Activated CD8-positive, alpha-beta memory T cell treated with anti-CD3 and anti-CD28 coated beads, Interleukin-2, amount 50 U/mL, for 1 hour (primary cell): ENCODE results near the gene RTN4R.
"Not testable (repeated sequence)": the region's sequence is repeated elsewhere in the genome, so short reads cannot be mapped to it uniquely, and the experiment has no call there.

Experiments
- DNase-seq: peaks from one replicate; pipeline ENCODE4 v3.0.0-alpha.2; 2020; ENCODE audit errors: extremely low read depth

Gene RTN4R

DNA sequence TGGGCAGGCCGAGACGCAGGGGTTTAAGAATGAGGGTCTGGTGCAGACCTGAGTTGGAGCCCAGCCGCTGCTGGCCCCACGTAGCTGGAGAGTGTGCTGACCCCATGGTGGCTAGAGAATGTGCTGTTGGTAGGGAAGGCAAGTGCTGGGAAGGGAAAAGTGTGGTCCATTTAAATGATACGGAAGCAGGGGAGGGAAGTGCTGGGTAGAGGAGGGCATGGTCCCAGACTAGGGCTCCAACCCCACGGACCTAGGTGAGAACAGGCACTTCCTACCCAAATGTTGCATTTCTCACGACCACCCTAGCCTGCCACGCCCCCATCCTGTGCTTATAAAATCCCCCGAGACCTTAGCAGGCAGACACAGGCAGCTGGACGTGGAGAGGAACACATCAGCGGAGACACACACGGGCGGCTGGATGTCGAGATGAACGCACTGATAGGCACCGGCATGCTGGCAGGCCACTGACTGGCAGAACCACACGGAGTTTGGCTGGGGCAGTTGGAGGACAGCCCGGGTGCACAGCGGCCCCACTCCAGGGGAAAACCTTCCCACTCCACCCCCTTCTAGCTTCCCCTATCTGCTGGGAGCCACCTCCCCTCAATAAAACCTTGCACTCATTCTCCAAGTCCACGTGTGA, 18.8 kb upstream of the RTN4R start:
- not testable (repeated sequence) for DNase-seq

DNA sequence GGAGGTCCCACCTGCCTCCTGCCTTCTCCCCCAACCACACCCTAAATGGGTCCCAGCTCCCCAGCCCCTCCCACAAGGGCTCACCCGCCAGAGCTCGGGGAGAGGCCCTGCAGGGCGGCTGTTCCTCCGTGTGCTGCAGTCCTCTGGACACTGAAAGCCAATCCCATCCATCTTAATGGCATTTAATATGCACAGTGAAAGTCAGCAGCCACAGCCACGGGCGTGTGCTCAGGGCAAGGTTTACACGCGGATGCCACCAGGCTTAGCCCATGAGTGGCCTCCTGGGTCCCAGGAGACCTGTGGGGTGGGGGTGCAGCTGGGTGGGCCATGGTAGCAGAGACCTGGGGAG, 18.2 kb upstream of the RTN4R start:
- DNase-seq: not testable (repeated sequence)

DNA sequence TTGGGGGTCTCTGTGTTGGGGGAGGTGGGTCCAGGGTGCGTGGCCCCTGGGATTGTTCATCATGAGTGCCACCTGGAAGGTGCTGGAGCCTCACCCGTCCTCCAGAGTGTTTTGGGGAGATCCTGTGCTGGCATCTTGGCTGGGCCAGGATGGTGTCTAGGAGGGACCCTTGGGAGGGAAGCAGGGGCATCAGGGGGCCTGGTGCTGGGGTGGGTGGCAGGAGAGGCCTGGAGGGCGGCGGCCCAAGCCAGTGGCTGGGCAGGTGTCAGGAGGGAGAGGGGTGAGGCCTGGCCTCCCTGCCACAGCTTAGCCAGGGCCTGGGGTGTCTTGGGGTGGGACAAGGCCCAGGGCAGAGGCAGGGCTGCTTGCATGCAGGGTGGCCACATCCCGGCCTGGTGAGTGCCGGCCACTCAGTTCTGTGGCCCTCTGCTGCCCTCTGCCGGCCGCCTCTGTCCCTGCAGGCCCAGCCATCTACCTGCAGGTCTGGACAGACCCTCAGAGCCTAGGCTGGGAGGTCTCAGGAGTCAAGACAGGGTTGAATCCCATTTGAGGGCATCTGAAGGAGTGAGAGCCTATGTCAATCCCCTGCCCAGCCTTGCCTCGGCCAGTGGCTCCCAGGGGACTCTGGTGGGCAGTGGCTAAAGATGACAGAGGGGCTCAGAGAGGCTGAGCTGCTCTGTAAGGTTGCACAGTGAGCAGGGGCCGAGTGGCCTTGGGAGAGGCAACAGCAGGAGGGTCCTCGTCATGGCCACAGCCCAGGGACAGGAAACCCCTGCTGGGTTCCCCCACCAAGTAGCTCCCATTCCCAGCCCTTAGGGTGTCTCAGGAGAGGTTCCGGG, 17.6 kb upstream of the RTN4R start:
- DNase-seq: not testable (repeated sequence)

DNA sequence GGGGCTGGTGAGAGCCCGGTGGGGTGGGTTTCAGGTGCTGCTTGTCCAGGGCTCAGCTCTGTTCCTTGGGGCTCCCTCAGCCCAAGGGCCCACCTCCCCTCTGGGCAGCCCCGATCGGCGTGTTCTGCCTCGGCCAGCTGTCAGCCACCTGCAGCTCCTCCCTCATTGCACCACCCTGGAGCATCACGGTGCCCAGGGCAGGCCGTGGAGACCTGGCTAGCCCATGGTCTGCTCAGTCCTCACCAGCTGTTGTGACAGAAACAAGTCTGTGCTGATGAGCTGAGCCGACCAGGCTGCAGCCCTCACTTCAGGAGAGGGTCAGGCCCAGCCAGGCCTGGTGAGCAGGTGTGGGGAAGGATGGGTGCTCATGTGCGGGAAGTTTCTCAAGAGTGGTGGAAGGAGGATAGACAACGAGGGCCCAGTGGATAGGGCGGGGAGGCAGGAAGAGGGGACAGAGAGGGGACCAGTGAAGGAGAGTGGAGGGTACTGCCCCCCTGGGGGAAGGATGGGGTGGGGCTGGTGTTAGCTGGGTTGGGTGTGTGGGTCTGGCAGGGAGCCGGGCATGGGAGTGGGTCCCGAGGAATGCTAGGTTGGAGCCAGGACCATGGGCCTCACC, 16.5 kb upstream of the RTN4R start:
- no peak for DNase-seq

DNA sequence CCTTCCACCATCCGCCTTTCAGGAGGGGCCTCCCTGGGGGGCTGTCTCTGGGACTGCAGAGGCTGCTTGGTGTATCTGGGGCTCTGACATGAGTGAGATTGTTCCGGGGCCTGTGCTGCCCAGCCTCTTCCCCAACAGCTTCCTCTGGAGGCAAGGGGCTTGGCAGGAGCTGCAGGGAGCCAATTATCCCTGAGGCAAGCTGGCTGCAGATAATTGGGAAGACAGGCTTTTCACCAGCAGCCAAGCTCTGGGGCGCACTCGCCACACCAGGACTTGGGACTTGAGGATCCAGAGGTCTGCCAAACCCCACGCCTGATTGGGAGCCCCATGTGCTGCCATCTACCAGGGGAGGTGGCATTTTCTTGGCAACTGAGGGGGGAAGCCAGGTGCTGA, 15.6 kb upstream of the RTN4R start:
- DNase-seq: no peak

DNA sequence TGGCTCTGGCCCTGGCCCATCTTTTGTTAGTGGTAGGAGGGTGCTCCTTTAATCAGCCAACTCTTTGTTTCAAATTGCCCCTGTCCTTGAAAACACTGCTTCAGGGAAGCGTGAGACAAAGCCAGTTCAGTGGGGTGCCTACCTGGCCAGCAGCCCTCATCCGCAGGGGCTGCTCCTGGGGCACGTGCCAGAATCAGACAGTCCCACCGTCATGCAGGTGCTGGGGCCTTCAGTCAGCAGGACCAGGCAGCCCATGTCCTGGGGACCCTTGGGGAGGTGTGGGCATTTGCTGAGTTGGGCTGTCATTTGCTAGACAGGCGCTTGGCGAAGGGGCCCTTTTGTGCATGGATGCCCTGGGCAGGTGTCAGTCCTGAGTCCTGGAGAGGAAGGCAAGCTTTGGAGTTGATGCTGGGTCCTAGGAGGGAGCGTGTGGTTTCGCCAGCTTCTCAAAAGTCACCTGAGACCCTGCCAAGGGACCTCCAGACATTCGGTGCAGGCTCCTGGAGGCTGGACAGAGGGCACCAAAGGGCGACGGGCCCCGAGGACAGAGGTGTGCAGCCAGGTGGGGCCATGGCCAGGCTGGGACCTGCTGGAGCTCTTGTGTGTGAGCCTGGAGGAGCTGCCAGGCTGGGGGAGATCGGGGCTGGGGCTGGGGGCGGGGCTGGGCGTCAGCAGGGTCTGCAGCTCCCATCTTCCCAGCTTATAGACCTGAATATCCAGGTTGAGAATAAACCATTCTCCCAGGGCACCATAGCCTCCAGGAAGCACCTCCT, 15.0 kb upstream of the RTN4R start:
- DNase-seq: no peak

DNA sequence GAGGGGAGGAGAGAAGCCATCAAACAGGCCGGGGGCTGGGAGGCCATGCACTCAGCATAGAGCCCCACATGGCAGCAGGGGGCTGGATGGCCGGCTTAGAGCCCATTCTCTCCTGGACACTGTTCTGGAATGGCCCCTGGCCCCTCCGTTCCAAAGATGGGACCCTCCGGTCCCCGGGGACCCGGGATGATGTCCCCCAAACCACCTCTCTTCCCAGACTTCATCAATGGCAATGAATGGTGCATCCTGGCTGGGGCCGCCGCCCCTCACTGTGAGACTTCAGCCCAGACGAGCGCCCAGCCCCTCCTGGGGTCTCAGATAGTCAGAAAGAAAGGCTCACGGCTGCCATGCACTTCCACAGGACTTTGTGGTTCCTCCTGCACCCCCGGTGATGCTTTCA, 13.8 kb upstream of the RTN4R start:
- DNase-seq: no peak

DNA sequence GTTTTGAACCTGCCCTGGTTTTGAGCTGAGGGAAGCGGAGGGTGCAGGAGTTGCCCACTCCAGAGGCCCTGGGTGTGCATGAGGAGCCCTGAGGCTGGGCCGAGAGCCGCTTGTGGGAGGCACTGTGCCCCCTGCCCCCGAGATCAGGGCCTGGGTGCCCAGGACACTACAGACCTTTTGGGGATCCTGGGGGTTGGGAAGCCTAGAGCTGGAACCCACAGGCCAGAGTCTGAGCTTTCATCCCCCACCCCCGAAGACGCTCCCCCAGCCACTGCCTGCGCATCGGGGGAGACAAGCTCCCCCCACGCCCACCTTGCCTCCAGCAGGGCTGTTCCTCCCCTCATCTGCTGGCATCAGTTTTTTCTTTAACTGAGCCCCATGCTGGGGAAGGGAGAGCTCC, 13.4 kb upstream of the RTN4R start:
- DNase-seq: not testable (repeated sequence)

DNA sequence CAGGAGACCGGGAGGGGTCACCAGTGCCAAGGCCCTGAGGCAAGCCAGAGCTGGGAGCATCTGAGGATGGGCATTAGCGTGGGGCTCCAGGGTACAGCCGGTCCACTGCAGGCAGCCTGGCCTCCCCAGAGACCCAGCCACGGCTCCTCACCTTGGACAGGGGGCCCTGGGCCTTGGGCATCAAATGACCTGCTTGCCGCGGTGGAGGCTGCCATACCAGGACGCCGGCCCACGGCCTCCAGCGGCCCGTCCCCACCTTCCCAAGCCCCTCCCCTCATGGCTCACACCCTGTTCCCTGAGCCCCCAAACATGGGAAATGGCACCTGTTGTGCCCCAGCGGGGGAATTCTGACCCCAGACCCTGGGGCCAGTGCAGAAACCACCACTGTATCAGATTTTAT, 12.7 kb upstream of the RTN4R start:
- DNase-seq: no peak

DNA sequence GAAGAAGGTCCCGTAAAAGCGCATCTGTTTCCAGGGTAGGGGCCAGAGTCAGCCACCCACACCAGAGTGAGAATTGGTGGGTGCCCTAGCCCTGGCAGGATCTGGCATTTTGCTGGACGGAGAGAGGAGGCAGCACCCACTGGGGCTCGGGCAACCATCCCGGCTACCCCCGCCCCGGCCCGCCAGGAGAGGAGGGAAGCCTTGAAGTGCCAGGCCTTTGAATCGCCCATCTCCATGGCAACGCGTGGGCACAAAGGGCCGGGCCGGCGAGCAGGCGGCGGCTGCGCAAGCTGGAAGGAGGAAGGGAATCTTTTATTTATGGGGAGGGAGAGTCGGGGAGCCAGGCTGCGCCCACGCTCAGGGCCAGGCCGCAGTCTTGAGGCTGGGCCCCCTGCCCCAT, 12.0 kb upstream of the RTN4R start:
- DNase-seq: not testable (repeated sequence)

DNA sequence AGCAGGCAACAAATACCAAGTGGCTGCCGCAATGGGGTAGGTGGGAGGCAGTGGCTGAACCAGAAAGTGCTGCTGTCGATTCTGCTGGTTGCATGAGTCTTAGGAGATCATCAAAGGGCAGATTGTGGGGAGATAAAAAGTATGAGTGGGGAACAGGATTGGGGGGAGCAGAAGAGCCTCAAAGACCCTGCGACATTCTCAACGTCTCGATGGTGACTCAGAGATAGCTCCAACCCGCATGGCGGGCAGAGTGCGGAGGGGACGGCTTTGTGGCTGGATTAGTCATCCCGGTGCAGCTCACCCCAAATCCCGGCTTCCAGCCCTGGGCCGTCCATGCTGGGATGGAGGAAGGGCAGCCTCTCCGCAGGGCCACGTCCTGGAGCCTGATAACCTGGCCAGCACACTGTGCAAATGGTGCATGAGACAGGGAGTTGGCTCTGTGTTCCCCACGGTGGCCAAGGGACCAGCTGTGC, 11.6 kb upstream of the RTN4R start:
- no peak for DNase-seq

DNA sequence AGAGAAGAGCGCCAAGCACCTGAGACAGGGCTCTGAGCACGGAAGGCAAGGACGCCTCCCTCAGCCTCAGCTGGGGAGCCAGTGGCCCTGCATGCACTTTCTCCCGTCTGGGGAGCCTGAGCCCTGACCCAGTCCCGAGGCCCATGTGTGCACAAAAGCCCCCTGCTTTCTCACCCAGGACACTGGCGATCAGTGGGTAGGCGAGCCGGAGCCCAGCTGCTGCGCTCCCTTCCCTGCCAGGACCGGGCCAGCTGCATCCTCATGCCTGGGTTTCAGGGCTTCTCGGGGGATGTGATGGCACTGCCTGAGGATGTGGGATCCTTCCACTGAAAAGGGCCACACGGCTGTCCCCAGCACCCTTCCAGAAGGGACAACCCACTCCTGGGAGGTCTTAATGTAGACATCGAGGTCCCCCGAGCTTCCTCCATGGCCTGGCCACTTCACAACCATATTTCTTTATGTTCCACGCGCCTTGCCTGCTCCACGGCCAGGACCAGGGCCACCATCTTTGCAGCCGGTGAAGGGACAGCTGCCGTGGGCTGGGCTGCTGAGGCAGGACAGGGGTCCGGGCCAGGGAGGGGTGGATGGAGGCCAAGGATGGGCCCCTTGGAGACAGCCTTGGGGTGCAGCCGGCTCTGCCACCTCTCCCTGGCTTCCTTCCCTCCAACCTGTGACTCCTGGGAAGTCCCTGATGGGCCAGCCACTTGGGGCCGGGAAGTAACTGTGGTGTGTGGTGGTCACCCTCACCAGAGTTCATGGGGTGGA, 10.8 kb upstream of the RTN4R start:
- not testable (repeated sequence) for DNase-seq

DNA sequence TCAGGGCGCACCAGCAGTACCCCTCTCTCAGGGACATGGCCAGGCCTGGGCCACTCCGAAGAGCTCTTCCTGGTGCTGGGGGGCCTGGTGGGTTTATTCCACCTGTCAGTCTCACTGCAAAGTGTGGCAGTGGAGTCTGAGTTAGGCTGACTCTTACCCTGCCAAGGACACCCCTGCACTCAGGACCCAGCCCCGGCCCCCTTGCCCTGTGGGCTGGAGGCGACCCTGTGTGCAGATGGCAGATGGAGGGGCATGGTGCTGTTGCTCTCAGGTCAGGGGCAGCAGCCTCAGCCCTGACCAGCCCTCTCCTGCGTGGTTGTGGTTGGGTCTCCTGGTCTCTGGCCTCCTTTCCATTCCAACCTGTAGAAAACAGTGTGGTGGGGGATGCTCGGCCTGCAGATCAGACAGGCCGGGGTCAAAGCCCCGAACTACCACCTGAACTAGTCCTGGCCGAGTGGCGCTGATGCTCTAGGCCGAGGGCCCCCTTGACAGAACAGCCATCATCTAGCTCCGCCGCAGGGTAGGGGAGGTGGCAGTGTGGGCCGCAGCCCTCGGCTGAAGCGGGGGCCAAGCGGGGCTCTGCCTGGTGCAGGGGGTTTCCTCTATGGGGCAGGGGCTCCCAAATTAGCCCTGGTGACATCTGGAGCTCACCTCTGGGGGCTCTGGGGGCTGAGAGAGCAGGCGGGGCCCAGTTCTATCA, 10.0 kb upstream of the RTN4R start:
- DNase-seq: not testable (repeated sequence)

DNA sequence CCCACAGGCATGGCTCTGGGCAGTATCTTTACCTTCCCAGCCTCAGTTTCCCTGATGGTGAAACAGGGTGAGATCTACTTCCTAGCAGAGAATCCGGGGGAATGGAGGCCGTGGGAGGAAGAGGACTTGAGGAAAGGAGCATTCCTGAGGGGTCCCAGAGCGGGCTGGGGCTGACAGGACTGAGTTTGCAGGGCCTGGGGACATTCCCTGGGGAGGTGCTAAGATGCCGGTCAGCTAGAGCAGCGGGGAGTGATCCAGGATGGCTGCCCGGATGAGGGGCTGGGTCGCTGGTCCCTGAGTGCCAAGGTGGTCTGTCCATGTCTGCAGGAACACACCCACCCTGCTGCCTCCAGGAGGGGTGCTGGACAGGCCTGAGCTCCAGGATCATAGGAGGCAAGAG, 8.3 kb upstream of the RTN4R start:
- DNase-seq: no peak

DNA sequence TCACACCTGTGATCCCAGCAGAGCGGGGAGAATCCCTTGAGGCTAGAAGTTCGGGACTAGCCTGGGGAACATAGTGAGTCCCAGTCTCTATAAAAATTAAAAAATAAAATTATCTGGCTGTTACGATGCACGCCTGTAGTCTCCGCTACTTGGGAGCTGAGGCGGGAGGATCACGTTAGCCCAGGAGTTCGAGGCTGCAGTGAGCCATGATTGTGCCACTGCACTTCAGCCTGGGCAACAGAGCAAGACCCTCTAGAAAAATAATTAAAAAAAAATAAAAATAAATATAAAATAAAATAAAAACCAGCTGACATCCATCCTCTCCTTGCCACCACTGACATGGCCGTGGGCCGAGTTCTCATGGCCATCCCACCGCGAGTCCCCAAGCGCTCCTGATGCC, 7.7 kb upstream of the RTN4R start:
- DNase-seq: no peak

DNA sequence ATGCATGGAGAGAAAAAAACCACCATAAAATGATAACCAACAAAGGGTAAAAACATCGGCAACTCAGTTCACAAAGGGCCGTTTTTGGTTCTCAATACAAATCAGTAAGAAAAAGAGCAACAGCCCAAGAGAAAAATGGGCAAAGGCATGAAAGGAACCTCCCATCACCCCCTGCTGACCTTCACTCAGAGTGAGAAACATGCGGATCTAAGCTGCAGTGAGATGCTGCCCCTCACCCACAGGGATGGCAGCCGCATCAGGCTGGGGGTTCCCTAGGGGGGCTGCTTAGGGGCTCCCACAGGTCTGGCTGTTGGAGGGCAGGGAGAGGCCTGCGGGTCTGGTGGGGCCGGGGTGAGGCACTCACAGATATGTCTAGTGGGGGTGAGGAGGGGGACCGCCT, 7.2 kb upstream of the RTN4R start:
- not testable (repeated sequence) for DNase-seq

DNA sequence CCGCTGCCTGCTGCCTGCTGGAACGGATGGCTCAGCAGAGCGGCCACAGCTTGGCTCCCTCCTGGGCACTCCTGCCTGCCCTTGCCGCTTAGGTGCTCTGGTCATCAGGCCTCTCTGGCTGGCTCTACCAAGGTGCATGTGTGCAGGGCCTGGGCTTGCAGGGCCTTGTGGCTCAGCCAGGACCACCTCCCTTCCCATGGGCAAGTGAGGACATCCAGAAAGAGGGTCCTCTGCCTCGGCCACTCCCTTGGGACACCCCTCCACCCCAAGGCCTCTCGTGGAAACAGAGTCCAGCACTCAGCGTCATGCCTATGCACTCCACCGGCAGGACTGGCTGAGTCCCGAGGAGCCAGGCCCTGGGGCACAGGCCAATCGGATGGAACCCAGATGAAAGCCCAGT, 6.3 kb upstream of the RTN4R start:
- DNase-seq: not testable (repeated sequence)

DNA sequence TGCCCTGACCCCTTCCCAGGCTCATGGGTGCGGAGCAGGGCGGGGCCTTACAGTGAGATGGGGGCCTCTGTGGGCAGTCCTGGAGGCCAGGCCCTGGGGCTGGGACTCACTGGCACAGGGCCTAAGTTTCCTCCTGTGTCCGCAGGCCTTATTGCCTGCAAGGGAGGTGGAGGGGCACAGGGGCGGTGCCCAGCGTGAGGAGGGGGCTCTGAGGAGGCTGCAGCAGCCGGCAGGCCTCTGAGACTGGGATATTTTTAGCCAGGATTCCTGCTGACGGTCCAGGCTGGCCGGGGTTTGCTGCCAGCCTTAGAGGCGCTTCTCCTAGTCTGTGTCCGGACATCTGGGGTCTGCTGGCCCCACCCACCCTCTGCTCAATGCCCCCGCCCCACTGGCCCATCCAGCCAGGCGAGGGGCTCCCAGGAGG, 5.7 kb upstream of the RTN4R start:
- DNase-seq: no peak

DNA sequence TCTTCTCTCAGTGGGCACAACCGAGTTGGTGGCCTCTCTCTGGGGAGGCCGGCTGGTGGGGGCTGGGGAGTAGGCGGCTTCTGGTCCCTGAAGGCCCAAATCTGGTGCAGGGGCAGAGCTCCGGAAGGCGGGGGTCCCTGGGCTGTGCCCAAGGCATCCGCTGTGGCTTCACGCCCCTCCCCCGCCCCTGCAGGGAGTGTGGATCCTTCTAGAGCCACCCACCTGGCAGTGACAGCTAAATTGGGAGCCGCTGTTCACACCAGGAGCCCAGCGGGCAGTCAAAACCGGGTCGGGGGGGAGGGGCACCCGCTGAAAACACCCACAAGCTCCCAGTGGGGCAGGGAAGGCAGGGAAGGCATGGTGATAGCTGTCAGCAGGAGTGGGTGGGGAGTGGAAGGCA, 4.6 kb upstream of the RTN4R start:
- no peak for DNase-seq

DNA sequence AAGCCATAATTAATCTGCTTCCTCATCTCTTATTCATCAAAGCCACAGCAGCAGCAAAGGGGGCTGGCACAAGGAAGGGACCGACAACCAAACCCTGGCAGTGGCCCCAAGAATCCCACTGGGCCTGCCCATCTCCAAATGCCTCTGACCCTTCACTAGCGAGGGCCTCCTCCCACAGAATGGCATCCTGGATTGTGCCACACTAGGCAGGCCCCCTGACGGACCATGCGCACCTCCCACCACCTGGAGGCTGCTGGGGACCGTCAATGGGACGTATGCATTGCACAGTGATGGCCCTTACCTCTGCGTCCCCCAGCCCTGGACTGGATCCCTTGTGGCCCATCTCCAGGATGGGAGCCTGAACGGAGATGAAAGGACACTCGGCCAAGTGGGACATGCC, 4.1 kb upstream of the RTN4R start:
- DNase-seq: no peak
